ENCODE measurements around the gene APOC4.

APOC4 gene

GRCh38 chr19:44993926-44994537 is 52.0 kb downstream of the APOC4 start:
- DNase-seq (ENCODE audit: low spot score), result no peak
